Hepatocyte (in vitro differentiated cells): ENCODE measurements around the gene MRPS22. TPM values are rescaled to one million over a fixed set of nuclear protein-coding genes. Genes with fewer than 3 reads are reported as not detected.

Experiments
- DNase-seq: peaks from one replicate; pipeline ENCODE4 v3.0.0-alpha.2; 2016; ENCODE audit warnings: low spot score
- H2AFZ ChIP-seq: fragments of 200-600 bp; sonication (generic); 2 replicates; pipeline ENCODE4 v1.6.0; 2016; ENCODE audit warnings: antibody characterized with exemption, mild to moderate bottlenecking
- H3K27ac ChIP-seq: fragments of 200-600 bp; sonication (generic); 2 replicates; pipeline ENCODE4 v1.5.1; 2016; ENCODE audit warnings: mild to moderate bottlenecking
- H3K27me3 ChIP-seq: fragments of 200-600 bp; sonication (generic); 2 replicates; pipeline ENCODE4 v1.6.1; 2016
- H3K36me3 ChIP-seq: fragments of 200-600 bp; sonication (generic); replicated peaks from 2 replicates; pipeline ENCODE4 v1.5.1; 2016; ENCODE audit warnings: low read depth; ENCODE audit not compliant: insufficient read depth
- H3K4me1 ChIP-seq: fragments of 200-600 bp; sonication (generic); 2 replicates; pipeline ENCODE4 v1.5.1; 2016; ENCODE audit warnings: mild to moderate bottlenecking, moderate library complexity; ENCODE audit not compliant: insufficient read depth
- H3K4me2 ChIP-seq: fragments of 200-600 bp; sonication (generic); 2 replicates; pipeline ENCODE4 v1.6.0; 2016
- H3K4me3 ChIP-seq: fragments of 200-600 bp; sonication (generic); 2 replicates; pipeline ENCODE4 v1.5.1; 2016; ENCODE audit warnings: mild to moderate bottlenecking
- H3K79me2 ChIP-seq: fragments of 200-600 bp; sonication (generic); 2 replicates; pipeline ENCODE4 v1.6.0; 2017; ENCODE audit warnings: mild to moderate bottlenecking
- H3K9me2 ChIP-seq: fragments of 200-600 bp; sonication (generic); replicated peaks from 2 replicates; pipeline ENCODE4 v1.6.0; 2017; ENCODE audit warnings: mild to moderate bottlenecking; ENCODE audit not compliant: insufficient read depth
- H3K9me3 ChIP-seq: fragments of 200-600 bp; sonication (generic); 2 replicates; pipeline ENCODE4 v1.5.1; 2016; ENCODE audit warnings: low read depth, mild to moderate bottlenecking
- H4K20me1 ChIP-seq: fragments of 200-600 bp; sonication (generic); 2 replicates; pipeline ENCODE4 v1.6.0; 2016; ENCODE audit warnings: mild to moderate bottlenecking; ENCODE audit not compliant: insufficient read depth, poor library complexity, severe bottlenecking
- CTCF ChIP-seq: fragments of 200-600 bp; sonication (generic); IDR thresholded peaks from 2 replicates; pipeline ENCODE4 v1.5.1; 2016; ENCODE audit warnings: antibody characterized with exemption, mild to moderate bottlenecking; ENCODE audit not compliant: poor library complexity
- EZH2 ChIP-seq: fragments of 200-600 bp; sonication (generic); IDR thresholded peaks from 2 replicates; pipeline ENCODE4 v1.6.1; 2016; ENCODE audit warnings: antibody characterized with exemption, mild to moderate bottlenecking, borderline replicate concordance
- EZH2phosphoT487 ChIP-seq: fragments of 200-600 bp; sonication (generic); IDR thresholded peaks from one replicate; pipeline ENCODE4 v1.6.1; 2018; ENCODE audit warnings: antibody characterized with exemption, mild to moderate bottlenecking, low read depth, moderate library complexity; ENCODE audit not compliant: unreplicated experiment, severe bottlenecking
- WGBS: methylation state at CpG from one replicate; pipeline ENCODE4 v1.1.6; 2016; ENCODE audit warnings: low lambda C conversion rate; ENCODE audit errors: missing lambda C conversion rate; 5-methylcytosine and 5-hydroxymethylcytosine counted together
- polyA plus RNA-seq: library from polyadenylated mRNA; unstranded; fragments of >200 nt; fragmentation: Nextera tagmentation; extraction: Ambion mirVana; gene quantifications from 2 replicates; pipeline ENCODE4 v1.2.1, GENCODE V29; 2016
- total RNA-seq: library from RNA; depleted of rRNA; stranded (reverse); fragments of >200 nt; gene quantifications from 2 replicates; pipeline ENCODE4 v1.2.3, GENCODE V29; 2014

MRPS22 gene
- total and polyA plus RNA-seq, 2 experiments from 2014 or later = 55.1 to 75.7 TPM

DNA sequence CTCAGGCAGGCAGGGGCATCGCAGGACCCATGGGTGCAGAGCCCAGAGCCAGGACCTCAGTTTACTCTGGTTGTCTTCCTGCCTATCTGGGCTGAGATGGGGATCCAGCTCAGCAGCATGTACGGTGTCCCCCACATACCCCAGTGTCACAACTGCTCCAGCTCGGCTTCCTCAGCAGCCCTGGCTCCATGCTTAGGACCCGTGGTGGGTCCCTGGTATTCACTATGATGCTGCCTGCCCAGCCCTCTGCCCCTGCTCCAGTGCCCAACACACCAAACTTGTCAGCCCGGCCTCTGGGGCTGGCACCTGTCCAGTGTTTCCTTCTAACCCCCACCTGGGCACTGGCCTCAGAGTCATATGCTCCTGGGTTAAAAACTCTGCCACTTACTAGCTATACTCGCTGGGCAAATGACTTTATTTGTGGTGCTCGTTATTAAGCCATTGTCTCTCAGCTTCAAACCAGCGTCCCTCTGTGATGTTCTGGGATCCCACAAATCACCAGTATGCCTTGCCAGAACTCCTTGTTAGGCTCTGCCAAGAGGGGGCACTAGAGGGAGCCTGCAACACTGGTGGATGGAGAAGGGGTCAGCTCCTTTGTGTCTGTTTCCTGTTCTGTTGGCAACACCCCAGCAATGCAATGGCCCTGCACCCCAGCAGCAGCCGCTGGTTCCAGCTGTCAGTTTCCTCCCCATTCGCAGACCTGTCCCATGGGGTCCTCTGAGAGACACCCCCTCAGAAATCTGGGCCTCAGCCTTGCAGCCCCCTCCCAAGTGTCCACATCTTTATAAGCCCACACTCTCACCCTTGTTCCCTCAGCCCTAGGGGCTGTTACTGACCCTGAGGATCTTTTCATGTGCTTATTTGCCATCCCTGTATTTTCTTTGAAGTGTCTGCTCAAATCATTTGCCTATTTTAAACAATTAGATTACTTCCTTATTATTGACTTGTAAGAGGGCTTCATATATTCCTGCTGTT lies 24.1 kb upstream of the MRPS22 start:
- no peaks in the 10 kb centered on the region for H4K20me1 ChIP-seq

DNA sequence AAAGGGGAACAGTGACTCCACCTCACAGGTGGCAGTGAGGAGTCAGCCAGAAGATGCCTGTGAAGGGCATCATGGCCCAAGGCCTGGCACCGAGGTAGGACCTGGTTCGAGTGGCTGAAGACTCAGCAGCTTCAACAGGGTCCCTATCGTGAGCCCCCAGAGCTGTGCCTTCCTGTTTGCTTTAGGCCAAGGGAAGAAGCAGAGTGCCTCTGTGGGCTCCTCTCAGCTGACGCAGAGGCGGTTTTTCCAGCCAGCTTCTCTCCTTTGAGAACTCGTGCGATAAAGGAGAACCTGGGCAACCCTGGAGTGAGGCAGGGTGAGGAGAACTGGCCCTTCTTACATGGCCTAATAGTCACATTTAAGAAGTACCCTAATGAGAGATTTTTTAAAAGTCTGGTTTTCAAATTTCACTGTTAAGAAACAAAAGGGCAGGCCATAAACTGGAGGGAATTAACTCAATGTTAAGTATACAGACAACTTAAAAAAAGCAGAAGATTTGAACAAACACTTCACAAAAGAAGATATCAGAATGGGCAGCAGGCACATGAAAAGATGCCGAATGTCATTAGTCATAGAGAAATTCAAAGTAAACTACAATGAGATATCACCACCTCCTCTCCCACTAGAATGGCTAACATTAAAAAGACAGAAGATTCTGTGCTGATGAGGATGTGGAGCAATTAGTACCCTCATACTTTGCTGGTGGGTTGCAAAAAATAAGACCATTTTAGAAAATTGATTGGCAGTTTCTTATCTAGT lies 23.1 kb upstream of the MRPS22 start:
- Histone ChIP-seq H3K27me3 (peaks cover 3% of the 10 kb centered on the region), H3K9me3 (no peaks in the 10 kb centered on the region), H3K27ac (no peak overlapping the region), H3K9me2 (no peaks in the 10 kb centered on the region), H4K20me1 (no peaks in the 10 kb centered on the region), H2AFZ (no peak overlapping the region), H3K36me3 (no peaks in the 10 kb centered on the region), H3K4me1 (no peaks in the 10 kb centered on the region), H3K4me2 (no peak overlapping the region), H3K4me3 (no peak overlapping the region), H3K79me2 (no peaks in the 10 kb centered on the region)
- 84% methylated on average over 8 of the region's 8 CpGs for WGBS
- no peak for TF ChIP-seq EZH2
- no peak for TF ChIP-seq CTCF
- TF ChIP-seq EZH2phosphoT487 = no peak
- no peak for DNase-seq

More for the DNA sequence above, 24.1 kb upstream of the MRPS22 start:
- Histone ChIP-seq H3K79me2 (no peaks in the 10 kb centered on the region), H3K4me3 (no peak overlapping the region), H3K9me3 (no peaks in the 10 kb centered on the region), H3K4me1 (no peaks in the 10 kb centered on the region), H3K27ac (no peak overlapping the region), H3K9me2 (no peaks in the 10 kb centered on the region), H2AFZ (no peak overlapping the region), H3K4me2 (no peak overlapping the region), H3K27me3 (peaks cover 3% of the 10 kb centered on the region), H3K36me3 (no peaks in the 10 kb centered on the region)
- TF ChIP-seq CTCF (peak; percentile 10), EZH2phosphoT487 (no peak)
- DNase-seq = no peak
- 73% methylated on average over 10 of the region's 10 CpGs for WGBS

- H3K27ac ChIP-seq = no peak overlapping the region
- H2AFZ ChIP-seq = no peak overlapping the region
- H3K9me2 ChIP-seq = no peaks in the 10 kb centered on the region
- TF ChIP-seq EZH2 (no peak), EZH2phosphoT487 (no peak), CTCF (no peak)
- no peaks in the 10 kb centered on the region for H4K20me1 ChIP-seq
- H3K9me3 ChIP-seq = no peaks in the 10 kb centered on the region
- no peaks in the 10 kb centered on the region for H3K79me2 ChIP-seq
- H3K36me3 ChIP-seq = no peaks in the 10 kb centered on the region
- no peak overlapping the region for H3K4me3 ChIP-seq
- H3K4me2 ChIP-seq = no peak overlapping the region
- 85% methylated on average over 5 of the region's 5 CpGs for WGBS
- DNase-seq = no peak
- no peaks in the 10 kb centered on the region for H3K4me1 ChIP-seq
- H3K27me3 ChIP-seq = peaks cover 6% of the 10 kb centered on the region
Measured at GRCh38 chr3:139322346-139322745, 21.5 kb upstream of the MRPS22 start.
